Activated naive CD4-positive, alpha-beta T cell treated with anti-CD3 and anti-CD28 coated beads for 36 hours (primary cell): ENCODE results near the gene GJA3. TPM values are rescaled to one million over a fixed set of nuclear protein-coding genes. Genes with fewer than 3 reads are reported as not detected.
"Not testable (repeated sequence)": the region's sequence is repeated elsewhere in the genome, so short reads cannot be mapped to it uniquely, and the experiment has no call there.

Experiments
- CTCF ChIA-PET: fragments of 350-600 bp; sonication (Branson Sonifier 250); formaldehyde crosslinking; loops from one replicate; lab custom pipeline; 2021; ENCODE audit warnings: antibody characterized with exemption; lab: Charles Lee
- DNase-seq: peaks from one replicate; pipeline ENCODE4 v3.0.0-alpha.2; 2020
- H3K27ac Mint-ChIP-seq: one replicate; pipeline ENCODE4 v1.8.0; 2021; ENCODE audit warnings: mild to moderate bottlenecking, mixed read lengths
- H3K27me3 Mint-ChIP-seq: one replicate; pipeline ENCODE4 v1.8.0; 2021; ENCODE audit warnings: low read depth, mixed read lengths
- H3K36me3 Mint-ChIP-seq: one replicate; pipeline ENCODE4 v1.8.0; 2021; ENCODE audit warnings: low read depth, mixed read lengths
- H3K4me1 Mint-ChIP-seq: one replicate; pipeline ENCODE4 v1.8.0; 2021; ENCODE audit warnings: low read depth, mixed read lengths
- H3K4me3 Mint-ChIP-seq: one replicate; pipeline ENCODE4 v1.8.0; 2021; ENCODE audit warnings: mild to moderate bottlenecking, moderate library complexity, mixed read lengths
- H3K9me3 Mint-ChIP-seq: one replicate; pipeline ENCODE4 v1.8.0; 2021; ENCODE audit warnings: mixed read lengths
- intact Hi-C: fragments of 100-400 bp; cut with micrococcal nuclease; formaldehyde crosslinking; loops from one replicate; pipeline ENCODE4 v1.15.1; 2023
- total RNA-seq, 2 experiments: library from RNA; stranded (reverse); gene quantifications; one replicate each; pipeline ENCODE4 v1.2.3, GENCODE V29; 2021

Gene GJA3
- total RNA-seq, 2 experiments from 2014 or later, result 0.05 to 0.10 TPM

DNA sequence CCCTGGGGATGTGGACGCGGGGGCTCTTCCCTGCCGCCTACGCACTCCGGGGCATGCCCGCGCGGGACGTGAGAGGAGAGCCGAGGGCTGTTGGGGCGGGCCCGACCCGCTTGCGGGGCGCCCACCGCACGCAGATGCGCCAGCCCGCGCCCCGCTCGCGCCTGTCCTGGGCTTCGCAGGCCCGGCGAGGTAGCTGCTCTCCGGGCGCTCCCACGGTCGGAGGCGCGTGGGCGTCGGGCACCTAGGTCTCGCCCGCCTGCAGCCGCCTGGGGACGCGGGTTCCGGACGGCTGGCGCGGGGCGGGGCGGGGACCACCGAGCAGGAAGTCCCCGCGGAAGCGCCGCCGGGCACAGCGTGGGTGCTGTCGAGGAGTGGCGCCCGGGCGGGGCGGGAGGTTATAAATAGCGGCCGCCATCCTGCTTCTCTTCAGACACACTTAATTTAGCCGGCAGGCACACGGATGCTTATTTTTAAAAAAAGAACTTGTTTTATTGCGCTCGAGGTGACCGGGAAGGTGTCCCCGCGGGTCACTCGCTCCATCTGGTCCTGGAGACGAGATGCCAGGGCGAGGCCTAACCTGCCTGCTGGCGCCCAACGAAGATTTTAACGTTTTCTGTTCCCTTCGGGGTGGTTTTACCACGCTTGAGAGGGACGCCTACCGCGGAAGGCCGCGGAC, 561 bp upstream of the GJA3 start:
- Mint-ChIP-seq H3K27me3 (peaks cover 51% of the 10 kb centered on the region), H3K4me3 (peak overlapping the region; percentile 70), H3K9me3 (no peaks in the 10 kb centered on the region), H3K36me3 (no peaks in the 10 kb centered on the region), H3K27ac (no peak overlapping the region), H3K4me1 (peaks cover 8% of the 10 kb centered on the region)
- DNase-seq, result peak; percentile 52
- CTCF ChIA-PET, result interaction anchor here (0.9 to 1.9 kb wide), 3 partner anchors 10 to 177 kb away, joined by 3 to 5 read pairs (median 3); no protein-coding TSS in a partner anchor
- intact Hi-C loops, result loop anchor here (2.0 to 10.0 kb wide), 3 partner anchors 379 to 1009 kb away; partner anchors contain the start of gene PSPC1

DNA sequence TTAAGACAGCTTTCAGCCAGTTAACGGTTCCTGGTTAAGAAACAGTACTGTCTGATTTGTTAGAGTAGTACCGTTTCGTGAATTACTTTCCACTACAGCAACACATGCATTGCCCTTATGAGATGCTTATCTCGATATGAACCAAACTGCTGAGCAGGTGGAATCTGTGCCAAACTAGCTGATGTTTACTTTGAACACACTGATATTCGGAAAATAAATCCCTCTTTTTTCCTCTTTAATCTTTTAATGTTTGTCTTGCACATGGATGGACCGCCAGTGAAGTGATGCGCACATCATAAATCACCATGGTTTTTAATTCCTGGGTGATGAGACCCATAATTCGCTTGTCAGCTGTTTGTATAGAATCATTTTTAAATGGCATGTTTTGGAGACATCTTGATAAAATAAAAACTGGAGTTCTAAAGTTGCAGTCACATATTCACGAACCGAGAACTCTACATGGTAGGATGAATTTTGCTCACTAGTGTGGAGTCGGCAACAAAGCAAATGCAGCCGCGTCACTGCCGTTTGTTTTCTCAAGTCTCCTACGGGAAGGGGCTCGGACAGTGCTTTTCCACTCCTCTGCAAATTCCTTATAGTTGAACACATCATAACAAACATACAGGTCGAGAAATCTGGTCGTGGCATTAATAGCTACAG, 1.1 kb downstream of the GJA3 start:
- intact Hi-C loops, result loop anchor here (2.0 to 10.0 kb wide), 3 partner anchors 377 to 1007 kb away; partner anchors contain the start of gene PSPC1
- CTCF ChIA-PET, result interaction anchor here (0.6 to 2.9 kb wide), 6 partner anchors 23 to 69 kb away, joined by 3 to 11 read pairs (median 4); no protein-coding TSS in a partner anchor
- H3K4me1 Mint-ChIP-seq, result peaks cover 8% of the 10 kb centered on the region
- H3K9me3 Mint-ChIP-seq, result no peaks in the 10 kb centered on the region
- DNase-seq, result no peak
- no peak overlapping the region for H3K27ac Mint-ChIP-seq
- no peaks in the 10 kb centered on the region for H3K36me3 Mint-ChIP-seq
- peak overlapping the region; percentile 52 for H3K4me3 Mint-ChIP-seq
- peaks cover 44% of the 10 kb centered on the region for H3K27me3 Mint-ChIP-seq

DNA sequence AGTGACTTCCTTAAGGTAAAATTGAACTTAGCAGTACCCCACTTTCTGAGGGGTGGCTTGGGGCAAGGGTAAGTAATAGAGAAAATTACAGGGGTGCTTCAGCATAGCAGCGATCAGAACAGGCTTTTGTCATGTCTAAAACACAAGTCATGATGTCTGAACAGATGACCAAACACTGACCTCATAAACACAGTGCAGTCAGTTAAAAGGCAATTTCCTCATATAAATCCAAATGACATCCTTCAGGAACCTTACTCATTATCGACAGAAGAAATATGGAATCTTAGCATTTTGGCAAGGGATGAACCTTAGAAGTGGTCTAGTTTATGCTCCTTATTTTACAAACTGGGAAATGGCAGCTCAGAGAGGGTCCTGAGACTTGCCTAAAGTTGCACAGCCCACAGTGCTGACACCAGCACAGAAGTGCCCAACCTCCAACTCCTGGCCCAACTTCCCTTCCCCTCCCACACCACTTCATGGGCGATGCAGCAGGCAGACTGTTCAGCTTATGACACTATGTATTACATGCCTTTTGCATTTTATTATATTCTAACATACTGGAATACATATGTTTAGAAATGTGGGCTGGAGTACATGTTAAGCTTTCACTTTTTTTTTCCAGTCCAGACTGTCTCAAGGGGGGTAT, 3.6 kb downstream of the GJA3 start:
- CTCF ChIA-PET, result interaction anchor here (0.7 to 0.8 kb wide), 2 partner anchors 29 to 713 kb away, joined by 3 read pairs; no protein-coding TSS in a partner anchor
- Mint-ChIP-seq H3K9me3 (no peaks in the 10 kb centered on the region), H3K36me3 (no peaks in the 10 kb centered on the region), H3K27ac (no peak overlapping the region), H3K27me3 (peaks cover 38% of the 10 kb centered on the region), H3K4me1 (peaks cover 6% of the 10 kb centered on the region), H3K4me3 (no peak overlapping the region)
- no peak for DNase-seq
- intact Hi-C loops, result no loop called here

DNA sequence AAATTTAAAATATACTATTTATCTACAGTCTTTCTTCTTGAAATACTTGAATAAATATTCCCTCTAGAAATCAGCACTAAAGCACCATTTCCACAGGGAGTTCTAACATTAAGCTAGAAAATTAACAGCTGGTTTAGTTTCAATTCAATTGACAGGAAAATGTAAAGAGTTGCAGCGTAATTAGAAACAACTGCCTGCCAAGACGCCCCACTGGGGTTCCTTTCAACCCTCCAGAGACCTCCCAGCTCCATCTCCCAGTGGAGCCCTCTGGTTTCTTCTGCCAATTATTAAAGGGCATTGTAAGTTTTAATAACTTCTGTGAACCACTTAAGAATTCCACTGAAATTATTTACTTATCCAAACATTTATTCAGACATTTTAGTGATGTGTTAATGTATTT, 4.2 kb downstream of the GJA3 start:
- H3K27ac Mint-ChIP-seq, result no peak overlapping the region
- H3K4me3 Mint-ChIP-seq, result no peak overlapping the region
- no peaks in the 10 kb centered on the region for H3K9me3 Mint-ChIP-seq
- no peaks in the 10 kb centered on the region for H3K36me3 Mint-ChIP-seq
- no peak for DNase-seq
- intact Hi-C loops, result no loop called here
- peaks cover 6% of the 10 kb centered on the region for H3K4me1 Mint-ChIP-seq
- CTCF ChIA-PET, result interaction anchor here (0.8 kb wide), 1 partner anchor 29 kb away, joined by 3 read pairs; no protein-coding TSS in a partner anchor
- H3K27me3 Mint-ChIP-seq, result peaks cover 35% of the 10 kb centered on the region

DNA sequence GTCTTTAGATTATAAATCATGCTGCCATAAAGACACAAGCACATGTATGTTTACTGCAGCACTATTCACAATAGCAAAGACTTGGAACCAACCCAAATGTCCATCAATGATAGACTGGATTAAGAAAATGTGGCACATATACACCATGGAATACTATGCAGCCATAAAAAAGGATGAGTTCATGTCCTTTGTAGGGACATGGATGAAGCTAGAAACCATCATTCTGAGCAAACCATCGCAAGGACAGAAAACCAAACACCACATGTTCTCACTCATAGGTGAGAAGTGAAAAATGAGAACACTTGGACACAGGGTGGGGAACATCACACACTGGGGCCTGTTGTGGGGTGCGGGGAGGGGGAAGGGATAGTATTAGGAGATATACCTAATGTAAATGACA, 7.6 kb downstream of the GJA3 start:
- intact Hi-C loops, H3K4me1 Mint-ChIP-seq, H3K36me3 Mint-ChIP-seq, H3K27ac Mint-ChIP-seq, H3K4me3 Mint-ChIP-seq, H3K9me3 Mint-ChIP-seq, DNase-seq: not testable (repeated sequence)
- CTCF ChIA-PET, result interaction anchor here (0.6 kb wide), 1 partner anchor 11 kb away, joined by 6 read pairs; no protein-coding TSS in a partner anchor
- H3K27me3 Mint-ChIP-seq, result peaks cover 26% of the 10 kb centered on the region

DNA sequence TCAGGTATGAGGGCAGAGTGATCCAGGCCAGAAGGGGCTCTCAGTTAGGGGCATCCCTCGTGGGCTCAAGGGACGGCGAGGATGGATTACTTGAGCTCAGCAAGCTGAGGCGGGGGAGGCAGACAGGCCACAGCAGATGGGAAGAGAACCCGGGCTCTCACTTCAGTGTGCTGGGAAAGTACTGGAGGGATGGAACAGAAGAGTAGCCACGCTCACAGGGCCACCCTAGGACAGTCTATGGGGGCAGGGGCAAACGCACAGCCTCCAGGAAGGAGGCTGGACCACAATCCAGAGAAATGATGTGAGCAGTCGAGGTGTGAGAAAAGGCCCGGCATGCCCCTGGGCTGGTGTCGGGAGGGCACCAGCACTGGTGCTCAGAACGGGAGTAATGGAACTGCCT, 9.2 kb downstream of the GJA3 start:
- no peaks in the 10 kb centered on the region for H3K4me1 Mint-ChIP-seq
- peaks cover 18% of the 10 kb centered on the region for H3K27me3 Mint-ChIP-seq
- no peak overlapping the region for H3K27ac Mint-ChIP-seq
- H3K36me3 Mint-ChIP-seq, result no peaks in the 10 kb centered on the region
- H3K9me3 Mint-ChIP-seq, result no peaks in the 10 kb centered on the region
- DNase-seq, result no peak
- CTCF ChIA-PET, result interaction anchor here (1.0 kb wide), 1 partner anchor 11 kb away, joined by 3 read pairs; no protein-coding TSS in a partner anchor
- no peak overlapping the region for H3K4me3 Mint-ChIP-seq
- intact Hi-C loops, result no loop called here

DNA sequence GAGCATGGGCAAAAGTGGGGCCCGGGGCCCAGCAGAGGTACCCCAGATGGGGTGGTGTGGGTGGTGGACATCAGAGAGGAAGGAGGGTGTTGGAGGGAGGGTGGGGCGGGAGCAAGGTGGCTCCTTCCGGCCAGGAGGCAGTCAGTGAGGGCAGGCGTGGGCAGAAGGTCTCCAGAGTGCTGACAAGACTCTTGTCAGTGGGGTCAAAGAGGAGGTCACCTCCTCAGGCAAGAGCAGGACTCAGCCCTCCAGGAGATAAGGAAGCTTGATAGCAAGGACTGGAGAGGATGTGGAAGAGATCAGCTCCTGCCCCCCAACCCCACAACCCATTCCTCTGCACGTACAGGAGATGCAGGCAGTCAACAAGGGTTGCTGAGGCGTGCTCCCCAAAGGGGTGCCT, 9.8 kb downstream of the GJA3 start:
- Mint-ChIP-seq H3K36me3 (no peaks in the 10 kb centered on the region), H3K9me3 (no peaks in the 10 kb centered on the region), H3K27ac (no peak overlapping the region), H3K27me3 (peaks cover 22% of the 10 kb centered on the region), H3K4me3 (no peak overlapping the region), H3K4me1 (no peaks in the 10 kb centered on the region)
- CTCF ChIA-PET, result interaction anchor here (1.0 kb wide), 1 partner anchor 12 kb away, joined by 3 read pairs; no protein-coding TSS in a partner anchor
- intact Hi-C loops, result no loop called here
- DNase-seq, result no peak

DNA sequence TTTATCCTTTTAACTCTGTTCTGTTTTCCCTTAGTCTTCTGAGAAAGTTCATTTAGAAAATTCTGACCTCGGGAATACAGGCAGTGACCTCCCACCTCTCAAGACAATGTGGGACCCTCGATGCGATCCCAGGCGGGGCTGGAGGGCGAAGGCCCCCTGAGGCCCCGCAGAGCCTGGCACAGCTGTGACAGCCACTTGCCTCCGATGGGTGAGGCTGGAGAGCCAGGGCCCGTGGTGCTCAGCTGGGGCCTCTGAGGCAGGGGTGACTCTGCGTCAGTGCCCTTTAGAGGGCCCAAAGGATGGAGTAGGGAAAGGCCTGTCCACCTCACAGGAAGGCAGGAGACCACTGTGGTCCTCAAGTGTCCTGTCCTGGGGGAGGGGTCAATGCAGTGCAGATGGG, 10.3 kb downstream of the GJA3 start:
- H3K9me3 Mint-ChIP-seq, result no peaks in the 10 kb centered on the region
- no peak for DNase-seq
- peaks cover 24% of the 10 kb centered on the region for H3K27me3 Mint-ChIP-seq
- CTCF ChIA-PET, result no interaction called here
- H3K36me3 Mint-ChIP-seq, result no peaks in the 10 kb centered on the region
- no peak overlapping the region for H3K27ac Mint-ChIP-seq
- no peak overlapping the region for H3K4me3 Mint-ChIP-seq
- H3K4me1 Mint-ChIP-seq, result no peaks in the 10 kb centered on the region
- intact Hi-C loops, result no loop called here

DNA sequence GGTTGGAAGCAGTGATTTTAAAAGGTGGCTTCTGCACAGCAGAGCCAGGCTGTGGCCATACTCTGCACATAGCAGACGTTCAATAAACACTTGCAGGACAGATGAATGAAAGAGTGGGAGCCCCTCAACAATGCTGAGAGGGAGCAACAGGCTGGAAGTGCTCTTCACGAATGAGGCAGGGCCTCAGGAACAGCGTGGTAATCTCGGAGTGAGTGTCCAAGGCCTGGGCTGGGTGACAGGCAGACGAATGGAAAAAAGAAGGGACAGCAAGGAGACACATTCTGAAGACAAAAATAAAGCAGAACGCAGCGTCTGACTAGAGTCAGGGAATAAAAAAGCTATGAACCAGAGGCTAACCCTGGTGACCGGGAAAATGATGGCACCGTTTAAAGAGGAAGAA, 11.1 kb downstream of the GJA3 start:
- no peak for DNase-seq
- Mint-ChIP-seq H3K4me3 (no peak overlapping the region), H3K4me1 (no peaks in the 10 kb centered on the region), H3K36me3 (no peaks in the 10 kb centered on the region), H3K27ac (no peak overlapping the region), H3K9me3 (no peaks in the 10 kb centered on the region), H3K27me3 (peaks cover 24% of the 10 kb centered on the region)
- CTCF ChIA-PET, result no interaction called here
- intact Hi-C loops, result no loop called here

DNA sequence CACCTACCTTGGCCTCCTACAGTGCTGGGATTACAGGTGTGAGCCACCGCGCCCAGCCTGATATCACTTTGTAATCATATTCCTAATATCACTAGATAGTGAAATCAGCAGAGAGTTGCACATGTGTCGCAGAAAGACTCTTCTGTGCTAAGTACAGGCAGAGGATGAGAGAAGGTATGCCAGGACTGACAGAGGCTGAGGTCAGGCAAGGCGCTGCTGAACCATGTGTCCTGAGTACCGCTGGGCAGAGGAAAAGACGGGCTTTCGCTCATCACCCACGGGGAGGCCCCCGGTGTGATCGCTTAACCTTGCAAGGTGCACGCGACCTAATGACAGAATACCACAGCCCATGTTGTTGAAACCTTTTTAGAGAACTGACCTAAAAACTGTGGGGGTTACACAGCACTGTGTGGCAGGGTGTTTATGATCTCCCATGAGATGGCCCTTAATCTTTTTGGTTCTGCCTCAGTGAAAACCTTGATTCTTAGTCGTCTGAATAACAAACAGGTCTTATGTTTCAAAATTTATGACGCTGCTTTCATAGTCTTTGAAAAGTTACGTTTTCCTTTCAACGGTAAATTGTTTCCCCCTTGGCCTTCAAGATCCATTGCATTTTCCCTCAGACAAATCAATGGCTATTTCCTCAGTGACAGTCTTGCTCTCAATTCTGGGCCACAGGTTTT, 12.2 kb downstream of the GJA3 start:
- no peak overlapping the region for H3K4me3 Mint-ChIP-seq
- CTCF ChIA-PET, result no interaction called here
- H3K27me3 Mint-ChIP-seq, result peaks cover 28% of the 10 kb centered on the region
- no peaks in the 10 kb centered on the region for H3K4me1 Mint-ChIP-seq
- no peaks in the 10 kb centered on the region for H3K9me3 Mint-ChIP-seq
- H3K27ac Mint-ChIP-seq, result no peak overlapping the region
- H3K36me3 Mint-ChIP-seq, result no peaks in the 10 kb centered on the region
- intact Hi-C loops, result no loop called here
- no peak for DNase-seq

DNA sequence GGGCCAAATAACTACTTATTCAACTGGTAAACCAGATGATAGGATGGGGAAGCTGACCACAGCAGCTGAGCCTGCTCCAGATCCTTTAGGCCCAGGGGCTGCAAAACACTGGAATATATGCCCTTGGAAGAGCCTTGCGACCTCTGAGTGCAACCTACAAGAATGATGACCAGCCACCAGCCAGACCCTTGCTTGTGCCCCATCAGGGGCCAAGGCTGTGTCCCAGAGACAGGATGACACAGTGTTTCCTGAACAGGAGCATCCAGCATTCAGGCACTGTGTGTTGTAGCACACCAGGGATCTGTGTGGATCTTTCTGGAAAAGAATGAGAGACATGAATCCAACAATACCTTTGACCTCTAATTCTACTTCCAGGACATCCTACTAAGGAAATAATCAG, 14.5 kb downstream of the GJA3 start:
- intact Hi-C loops, result no loop called here
- Mint-ChIP-seq H3K27me3 (peaks cover 34% of the 10 kb centered on the region), H3K4me1 (peaks cover 9% of the 10 kb centered on the region), H3K36me3 (no peaks in the 10 kb centered on the region), H3K4me3 (no peak overlapping the region), H3K27ac (no peak overlapping the region), H3K9me3 (no peaks in the 10 kb centered on the region)
- DNase-seq, result no peak
- CTCF ChIA-PET, result interaction anchor here (1.0 to 1.6 kb wide), 3 partner anchors 9 to 19 kb away, joined by 3 read pairs; no protein-coding TSS in a partner anchor

DNA sequence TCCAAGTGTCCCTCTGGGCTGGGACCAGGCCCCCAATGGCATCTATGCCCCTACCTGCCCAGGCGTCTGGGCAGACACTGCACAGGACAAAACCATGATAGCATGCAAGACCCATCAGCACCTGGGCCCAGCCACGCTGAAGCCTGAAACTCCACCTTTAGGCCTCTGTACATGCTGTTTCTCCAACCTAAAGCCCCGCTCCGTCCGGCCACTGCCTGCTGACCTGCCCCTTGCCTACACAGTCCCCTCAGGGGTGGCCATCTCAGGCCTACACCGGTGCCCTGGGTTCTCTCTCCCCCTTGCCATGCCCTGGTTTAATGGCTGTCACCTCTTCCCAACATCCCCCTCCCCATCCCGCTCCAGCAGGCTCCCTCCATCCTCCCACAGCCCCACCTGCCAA, 15.3 kb downstream of the GJA3 start:
- CTCF ChIA-PET, result no interaction called here

More for the DNA sequence above, 15.3 kb downstream of the GJA3 start:
- no peak overlapping the region for H3K27ac Mint-ChIP-seq
- no peaks in the 10 kb centered on the region for H3K9me3 Mint-ChIP-seq
- DNase-seq, result no peak
- H3K27me3 Mint-ChIP-seq, result peaks cover 41% of the 10 kb centered on the region
- peaks cover 9% of the 10 kb centered on the region for H3K4me1 Mint-ChIP-seq
- intact Hi-C loops, result no loop called here
- no peaks in the 10 kb centered on the region for H3K36me3 Mint-ChIP-seq
- H3K4me3 Mint-ChIP-seq, result no peak overlapping the region
